HG03342 (cell line): Measurements from ENCODE around the gene CCDC191.

ENCODE experiments used
- ATAC-seq: cut with Tn5 transposase; IDR thresholded peaks from one replicate; pipeline ENCODE4 v1.9.1; 2021; ENCODE audit warnings: mild to moderate bottlenecking, moderate library complexity; ENCODE audit not compliant: unreplicated experiment

CCDC191 gene

DNA sequence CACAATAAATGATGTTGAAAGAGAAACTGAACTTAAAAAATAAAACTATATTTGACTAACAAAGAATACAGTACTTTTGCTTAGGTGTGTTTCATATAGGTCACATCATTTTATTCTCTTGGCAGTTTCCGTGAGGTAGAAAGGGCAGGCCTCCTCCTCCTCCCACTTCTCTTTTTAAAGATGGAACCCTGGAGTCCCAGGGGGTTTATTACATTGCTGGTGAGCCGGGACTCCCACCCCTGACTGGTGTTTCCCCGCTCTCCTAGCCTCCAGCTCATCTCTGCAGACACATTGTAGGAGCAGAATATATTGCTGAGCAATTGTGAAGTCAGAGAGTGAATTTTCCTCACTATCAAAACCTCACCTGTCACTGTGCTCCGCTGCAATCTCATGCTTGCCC, 78.5 kb downstream of the CCDC191 start:
- no peak for ATAC-seq

DNA sequence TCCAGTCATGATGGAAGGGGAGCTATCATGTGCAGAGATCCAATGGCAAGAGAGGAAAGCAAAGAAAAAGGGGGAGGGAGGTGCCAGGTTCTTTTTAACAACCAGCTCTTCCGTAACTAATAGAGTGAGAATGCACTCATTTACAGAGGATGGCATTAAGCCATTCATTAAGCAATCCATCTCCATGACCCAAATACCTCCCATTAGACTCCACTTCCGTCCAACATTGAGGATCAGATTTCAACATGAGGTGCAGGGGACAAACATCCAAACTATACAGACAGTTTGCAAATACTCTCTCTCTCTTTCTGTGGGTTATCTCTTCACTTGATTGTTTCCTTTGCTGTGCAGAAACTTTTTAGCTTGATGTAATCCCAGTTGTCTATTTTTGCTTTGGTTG, 87.3 kb downstream of the CCDC191 start:
- no peak for ATAC-seq

DNA sequence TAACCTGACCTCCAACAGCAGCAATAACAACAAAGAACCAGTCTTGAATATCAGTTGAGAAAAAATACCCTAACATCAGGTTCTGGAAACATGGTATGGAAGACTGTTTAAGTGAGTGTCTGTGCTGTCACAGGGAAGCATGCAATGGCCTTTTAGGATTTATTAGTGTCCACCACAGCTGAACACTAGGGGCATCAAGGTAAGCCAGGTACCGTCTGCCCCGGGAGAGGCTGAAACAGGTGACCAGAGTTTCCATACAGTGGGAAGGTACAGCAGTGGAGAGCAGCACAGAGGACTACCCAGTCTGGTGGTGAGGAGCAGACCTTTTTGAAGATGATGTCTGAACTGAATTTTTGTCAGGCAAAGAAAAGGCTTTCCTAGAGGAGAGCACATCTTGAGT, 90.2 kb downstream of the CCDC191 start:
- no peak for ATAC-seq

DNA sequence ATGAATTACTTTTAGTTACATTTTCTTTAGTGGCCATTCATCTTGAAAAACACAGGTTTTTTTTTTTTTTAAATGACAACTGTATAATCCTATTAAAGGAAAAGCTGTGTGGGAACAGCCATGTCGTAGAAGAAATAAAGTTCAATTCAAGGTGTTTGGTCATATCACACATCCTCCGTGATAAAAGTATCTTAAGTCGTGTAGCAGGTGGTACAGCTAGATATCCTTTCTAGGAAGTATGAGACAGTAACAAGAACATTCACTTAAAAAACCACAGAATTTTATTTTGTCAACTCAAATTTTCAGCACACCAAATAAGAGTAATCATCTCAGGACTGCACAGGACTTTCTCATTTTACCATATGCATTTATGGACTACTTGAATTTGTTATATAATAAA, 92.4 kb downstream of the CCDC191 start:
- ATAC-seq, result no peak

DNA sequence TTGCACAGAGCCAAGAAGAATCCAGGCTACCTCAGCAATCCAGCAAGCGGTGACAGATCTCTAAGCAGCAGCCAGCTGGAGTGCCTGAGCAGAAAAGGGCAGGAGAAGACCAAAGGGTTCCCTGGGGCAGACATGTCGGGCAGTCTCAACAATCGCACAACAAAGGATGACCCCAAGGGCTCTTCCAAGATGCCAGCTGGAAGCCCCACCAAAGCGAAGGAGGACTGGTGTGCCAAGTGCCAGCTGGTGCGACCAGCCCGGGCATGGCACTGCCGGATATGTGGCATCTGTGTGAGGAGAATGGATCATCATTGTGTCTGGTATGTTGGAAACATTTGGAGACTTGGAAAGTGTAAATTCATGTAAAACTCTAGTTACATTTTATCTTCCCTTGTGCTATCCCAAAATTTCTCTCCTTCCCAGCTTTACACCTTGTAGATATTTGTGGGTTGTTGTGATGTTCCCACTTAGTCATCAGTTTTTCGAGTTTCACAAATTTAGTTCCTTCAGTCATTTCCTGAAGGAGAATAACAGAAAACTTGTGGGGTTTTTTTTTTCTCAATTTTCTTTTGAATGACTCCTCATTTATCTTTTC, 102.1 kb downstream of the CCDC191 start:
- ATAC-seq, result no peak

DNA sequence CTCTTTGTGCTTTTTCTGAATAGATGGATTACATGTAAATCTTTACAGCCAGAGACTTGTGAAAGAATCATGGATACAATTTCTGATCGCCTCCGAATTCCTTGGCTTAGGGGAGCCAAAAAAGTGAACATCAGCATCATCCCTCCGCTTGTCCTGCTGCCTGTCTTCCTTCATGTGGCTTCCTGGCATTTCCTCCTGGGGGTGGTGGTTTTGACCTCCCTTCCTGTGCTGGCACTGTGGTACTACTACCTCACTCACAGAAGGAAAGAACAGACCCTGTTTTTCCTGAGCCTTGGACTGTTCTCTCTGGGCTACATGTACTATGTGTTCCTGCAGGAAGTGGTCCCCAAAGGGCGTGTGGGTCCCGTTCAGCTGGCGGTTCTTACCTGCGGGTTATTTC, 102.6 kb downstream of the CCDC191 start:
- ATAC-seq, result no peak

DNA sequence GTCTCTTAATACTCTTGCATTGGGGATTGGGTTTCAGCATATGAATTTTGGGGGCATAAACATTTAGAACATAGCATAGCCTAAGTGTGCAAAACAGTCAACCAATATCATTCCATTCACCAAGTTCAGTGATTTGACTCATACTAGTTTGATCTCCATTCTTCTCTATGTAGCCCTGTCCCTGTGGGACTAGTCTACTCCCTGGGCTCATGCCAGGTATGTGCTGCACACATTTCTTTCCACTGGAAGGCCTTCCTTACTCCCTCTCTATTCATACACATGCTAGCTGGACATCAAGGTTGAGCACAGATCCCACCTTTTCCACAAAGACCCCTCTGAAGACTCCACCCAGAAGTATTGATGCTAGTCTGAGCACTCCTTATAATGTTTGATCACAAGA, 103.4 kb downstream of the CCDC191 start:
- no peak for ATAC-seq

DNA sequence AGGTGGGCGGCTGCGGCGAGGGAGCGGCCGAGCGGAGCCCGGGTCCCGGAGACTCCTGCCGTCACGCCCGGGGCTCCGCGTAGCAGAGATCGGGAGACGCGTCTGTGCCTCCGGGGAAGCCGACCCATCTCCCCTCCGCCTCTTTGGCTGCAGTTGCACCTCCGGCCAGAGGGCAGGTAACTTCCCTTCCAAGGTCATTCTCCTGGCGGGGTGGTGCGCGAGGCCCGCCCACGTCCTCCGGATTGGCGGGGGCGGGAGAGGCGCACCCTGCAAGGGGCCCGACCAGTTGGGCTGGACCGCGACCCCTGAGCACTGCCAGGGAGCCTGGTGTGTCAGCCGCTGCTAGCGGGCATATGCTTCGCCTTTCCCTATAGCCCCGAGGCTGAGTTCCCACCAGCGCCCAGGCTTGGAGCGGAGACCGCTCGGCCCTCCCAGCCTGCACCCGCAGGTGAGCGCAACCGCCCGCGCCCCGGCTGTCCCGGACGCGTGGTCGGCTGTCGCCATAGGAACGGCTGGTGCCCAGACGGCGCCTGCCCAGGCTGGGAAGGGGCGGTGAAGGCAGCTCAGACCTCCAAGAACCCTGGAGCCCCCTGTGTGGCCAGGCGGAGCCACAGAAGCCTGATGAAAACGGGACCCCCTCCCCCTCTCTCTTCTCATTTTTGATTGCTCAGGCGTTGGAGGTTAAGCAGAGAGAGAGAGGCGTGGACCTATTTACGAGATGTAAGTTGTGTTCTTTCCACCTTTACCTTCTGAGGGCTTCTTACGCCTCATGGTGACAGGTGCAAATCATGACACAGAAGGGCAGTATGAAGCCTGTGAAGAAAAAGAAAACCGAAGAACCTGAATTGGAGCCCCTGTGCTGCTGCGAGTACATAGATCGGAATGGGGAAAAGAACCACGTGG, 108.1 kb downstream of the CCDC191 start:
- peak; percentile 55 for ATAC-seq

DNA sequence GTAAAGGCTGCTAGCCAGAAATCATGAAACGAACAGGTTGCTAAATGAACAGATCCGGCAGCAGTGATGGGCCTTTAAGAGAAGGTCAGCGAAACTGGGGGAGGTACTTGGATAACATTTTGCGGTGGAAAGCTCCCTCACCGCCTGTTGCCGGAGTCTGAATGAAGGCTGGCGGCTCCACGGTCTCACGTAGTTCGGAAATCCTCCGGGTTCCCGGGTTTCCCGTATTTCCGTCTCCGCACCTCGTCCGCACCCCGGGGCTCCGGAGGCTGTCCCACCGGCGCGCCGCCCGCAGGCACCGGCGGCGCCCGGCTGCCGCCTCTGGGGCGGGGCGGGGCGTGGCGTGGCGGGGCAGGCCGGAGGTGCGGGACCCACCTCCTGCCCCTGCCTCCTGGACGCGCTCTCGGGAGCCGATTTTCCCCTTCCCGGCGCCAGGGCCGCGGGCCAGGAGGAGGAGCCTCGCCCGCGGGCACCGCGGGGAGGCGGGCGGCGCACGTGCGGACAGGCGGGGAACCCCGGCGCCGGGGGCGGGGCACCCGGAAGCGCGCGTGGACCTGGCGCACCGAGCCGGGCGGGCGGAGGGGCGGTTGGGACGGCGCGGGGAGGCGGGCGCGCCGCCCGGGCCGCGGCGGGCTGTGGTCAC, 108.8 kb downstream of the CCDC191 start, which contains the start of gene ZDHHC23:
Gene ZDHHC23 (plus strand): TSS at position 642 of the 643 bp plus-strand sequence. CDS start 790 bp downstream, outside the sequence.
- peak; percentile 61 for ATAC-seq

DNA sequence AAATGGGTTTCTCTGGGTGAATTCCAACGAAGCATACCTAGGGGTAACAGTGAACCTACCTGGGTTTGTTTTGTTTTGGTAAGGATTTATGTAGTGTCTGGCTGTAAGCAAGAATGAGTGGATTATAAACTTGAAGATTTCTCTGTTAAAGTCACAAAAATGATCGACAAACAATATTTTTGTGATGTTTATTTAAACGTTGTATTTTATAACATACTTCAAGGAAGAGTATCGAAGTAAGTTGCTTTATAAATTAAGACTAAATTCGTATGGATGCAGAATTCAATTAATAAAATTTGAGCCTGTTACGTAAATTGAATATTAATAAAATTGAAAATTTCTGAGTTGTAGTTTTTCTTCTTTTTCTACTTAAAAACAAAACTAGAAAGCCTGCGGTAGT, 109.5 kb downstream of the CCDC191 start:
- no peak for ATAC-seq

DNA sequence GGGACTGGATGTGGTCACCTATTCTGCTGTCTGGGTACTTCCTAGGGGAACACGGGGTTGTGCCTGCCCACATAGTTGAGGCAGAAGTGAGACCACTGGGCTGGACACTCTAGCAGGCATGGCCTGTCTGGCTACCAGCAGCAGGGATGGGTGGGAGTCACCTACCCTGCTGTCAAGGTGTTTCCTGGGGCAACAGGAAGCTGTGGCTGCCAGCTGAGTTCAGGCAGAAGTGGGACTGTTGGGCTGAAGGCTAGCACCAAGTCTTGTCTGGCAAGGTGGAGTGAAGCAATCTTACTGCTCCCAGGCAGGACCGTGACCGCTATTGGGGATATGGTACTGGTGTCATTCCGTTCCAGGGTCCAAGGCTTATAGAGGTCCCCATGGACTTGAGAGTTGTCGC, 128.8 kb downstream of the CCDC191 start:
- ATAC-seq, result no peak

DNA sequence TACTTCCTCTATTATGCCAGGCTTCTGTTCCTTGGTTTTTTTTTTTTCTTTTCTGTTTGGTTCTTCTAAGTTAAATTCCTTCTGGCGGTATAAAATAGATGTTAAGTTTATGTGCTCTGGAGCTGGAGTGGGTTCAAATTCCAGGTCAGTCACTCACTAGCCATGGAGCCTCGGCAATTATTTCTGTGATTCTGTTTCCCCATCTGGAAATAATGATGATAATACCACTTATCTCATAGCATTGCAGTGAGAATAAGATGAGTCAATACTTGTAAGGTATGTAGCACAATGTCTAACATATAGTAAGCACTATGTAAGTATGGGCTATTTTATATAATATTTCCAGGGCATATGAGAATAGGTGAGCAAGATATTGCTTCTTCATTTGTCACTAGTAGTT, 141.7 kb downstream of the CCDC191 start:
- no peak for ATAC-seq
